ENCODE measurements around the gene CADPS2. TPM values are rescaled to one million over a fixed set of nuclear protein-coding genes. Genes with fewer than 3 reads are reported as not detected.

CADPS2 gene
- total RNA-seq, 2 donors from 2014 or later, result not detected

DNA sequence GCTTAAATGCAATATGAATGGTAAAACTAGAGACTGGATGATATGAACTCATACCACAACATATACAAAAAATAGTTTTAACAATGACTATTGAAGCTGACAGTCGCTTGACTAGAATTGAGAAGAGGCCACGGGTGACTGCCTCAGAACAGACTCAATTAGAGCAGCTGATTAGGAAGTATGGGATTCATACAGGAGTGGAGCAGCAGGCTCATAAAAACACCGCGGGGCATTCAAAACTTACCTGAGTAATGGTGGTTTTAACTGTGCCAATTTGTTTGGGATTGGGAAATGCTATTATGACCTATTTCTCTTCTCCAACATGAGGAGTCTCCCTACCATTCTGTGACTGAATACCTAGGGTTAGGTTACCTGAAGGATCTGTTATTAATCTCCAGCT lies 2.1 kb downstream of the CADPS2 start:
- DNase-seq (no peak), ATAC-seq (replicated peaks in 1 of 2) (no peak)
- Mint-ChIP-seq H3K36me3 (ENCODE audit: insufficient read depth in 2 of 2) (no peaks in the 10 kb centered on the region), H3K4me1 (ENCODE audit: low read depth) (no peaks in the 10 kb centered on the region), H3K4me3 (no peak overlapping the region), H3K9me3 (no peaks in the 10 kb centered on the region), H3K27me3 (ENCODE audit: low read depth) (peaks cover 47% of the 10 kb centered on the region), H3K27ac (no peak overlapping the region)

DNA sequence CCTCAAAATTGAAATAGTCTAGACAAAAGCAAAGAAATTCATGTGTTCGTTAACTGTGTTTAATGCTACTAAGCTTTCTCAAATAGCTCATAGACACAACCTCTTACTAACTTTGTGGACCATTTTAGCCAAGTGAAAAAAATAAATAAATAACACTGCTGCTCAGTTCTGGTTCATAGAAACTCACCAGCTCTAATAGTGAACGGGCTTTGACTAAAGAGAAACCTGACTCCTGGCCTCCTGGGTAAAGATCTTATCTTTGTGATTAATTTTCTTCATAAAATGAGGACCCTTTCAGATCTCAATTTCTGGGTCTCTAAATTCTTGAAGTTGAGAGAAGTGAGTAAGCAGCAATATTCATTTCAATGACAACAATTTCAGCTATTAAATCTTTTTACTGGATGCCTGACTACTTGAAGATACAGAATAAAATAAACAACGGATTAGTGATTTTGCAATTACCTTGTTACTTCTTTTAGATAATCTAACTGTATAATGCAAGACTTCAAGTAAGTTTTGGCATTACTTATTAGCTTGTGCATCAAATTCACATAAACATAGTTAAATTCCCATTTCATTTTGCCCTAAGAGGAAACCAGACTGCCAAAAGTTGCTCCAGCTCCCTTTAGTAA lies 3.1 kb downstream of the CADPS2 start:
- H3K9me3 Mint-ChIP-seq, result no peaks in the 10 kb centered on the region
- ATAC-seq (replicated peaks in 1 of 2) (no peak), DNase-seq (no peak)
- no peaks in the 10 kb centered on the region for H3K36me3 Mint-ChIP-seq (ENCODE audit: insufficient read depth in 2 of 2)
- H3K27ac Mint-ChIP-seq, result no peak overlapping the region
- no peak overlapping the region for H3K4me3 Mint-ChIP-seq
- peaks cover 37% of the 10 kb centered on the region for H3K27me3 Mint-ChIP-seq (ENCODE audit: low read depth)
- no peaks in the 10 kb centered on the region for H3K4me1 Mint-ChIP-seq (ENCODE audit: low read depth)

DNA sequence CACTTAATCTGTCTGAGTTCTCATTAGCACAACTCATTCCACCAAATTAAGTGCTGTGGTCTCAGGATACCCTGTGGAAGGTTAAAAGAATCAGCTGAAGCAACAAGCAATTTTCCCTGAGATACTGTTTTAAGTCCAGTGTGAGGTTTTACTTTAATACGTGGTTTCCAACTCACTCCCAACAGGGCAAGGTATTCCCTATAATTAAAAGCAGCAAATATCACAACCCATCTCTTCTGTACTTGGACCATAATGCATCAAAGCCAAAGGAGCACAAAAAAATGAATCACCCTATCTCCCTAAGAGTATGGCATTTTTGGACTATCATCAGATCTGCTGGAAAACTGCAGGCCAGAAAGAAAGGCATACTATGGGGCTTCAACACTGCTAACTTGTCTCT lies 4.9 kb downstream of the CADPS2 start:
- Mint-ChIP-seq H3K9me3 (no peaks in the 10 kb centered on the region), H3K4me1 (ENCODE audit: low read depth) (no peaks in the 10 kb centered on the region), H3K27me3 (ENCODE audit: low read depth) (peaks cover 21% of the 10 kb centered on the region), H3K27ac (no peak overlapping the region), H3K4me3 (no peak overlapping the region), H3K36me3 (ENCODE audit: insufficient read depth in 2 of 2) (no peaks in the 10 kb centered on the region)
- DNase-seq (no peak), ATAC-seq (replicated peaks in 1 of 2) (no peak)

DNA sequence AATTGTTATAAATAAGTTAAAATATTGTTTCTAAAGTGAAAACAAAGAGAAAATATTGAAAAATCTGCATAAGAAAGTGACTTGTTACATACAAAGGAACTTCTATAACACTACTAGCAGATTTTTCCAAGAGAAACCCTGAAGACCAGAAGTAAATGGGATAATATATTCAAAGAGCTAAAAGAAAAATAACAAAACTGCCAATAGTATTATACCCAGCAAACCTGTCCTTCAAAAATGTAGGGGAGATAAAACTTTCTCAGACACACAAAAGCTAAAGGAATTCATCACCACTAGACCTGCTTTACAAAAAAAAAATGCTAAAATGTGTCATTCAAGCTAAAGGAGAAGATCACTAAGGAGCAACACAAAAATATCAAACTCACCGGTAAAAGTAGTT lies 17.0 kb downstream of the CADPS2 start:
- no peak overlapping the region for H3K27ac Mint-ChIP-seq
- ATAC-seq (replicated peaks in 1 of 2) (no peak), DNase-seq (no peak)
- peaks cover 16 to 17% of the 10 kb centered on the region in 2 donors for H3K9me3 Mint-ChIP-seq
- no peaks in the 10 kb centered on the region for H3K27me3 Mint-ChIP-seq (ENCODE audit: low read depth)
- peaks cover 3 to 4% of the 10 kb centered on the region in 2 donors for H3K36me3 Mint-ChIP-seq (ENCODE audit: insufficient read depth in 2 of 2)
- H3K4me1 Mint-ChIP-seq (ENCODE audit: low read depth), result no peaks in the 10 kb centered on the region
- H3K4me3 Mint-ChIP-seq, result no peak overlapping the region

DNA sequence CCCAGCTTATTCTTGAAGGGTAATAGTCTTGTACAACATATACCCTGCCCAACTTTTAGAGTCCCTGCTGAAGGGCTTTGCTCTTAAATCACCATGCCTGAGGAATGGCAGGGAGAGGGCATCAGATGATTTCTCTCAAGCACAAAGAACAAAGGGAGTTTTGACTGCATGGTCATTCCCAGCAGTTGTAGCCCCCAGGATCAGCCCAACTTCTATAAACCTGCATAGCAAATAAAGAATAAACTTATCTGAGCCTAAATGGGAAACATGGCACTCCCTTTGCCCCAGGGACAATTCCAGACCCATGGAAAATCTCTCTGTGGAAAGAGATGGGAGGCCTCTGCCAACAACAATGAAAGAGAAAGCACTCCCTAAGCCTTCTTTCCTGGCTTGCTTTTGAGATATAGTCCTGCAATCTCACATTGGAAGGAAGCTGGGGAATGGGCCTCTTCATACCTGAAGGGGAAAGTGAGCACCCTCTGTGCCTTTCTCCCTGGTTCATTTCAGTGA lies 18.7 kb downstream of the CADPS2 start:
- ATAC-seq (replicated peaks in 1 of 2) (no peak), DNase-seq (no peak)
- Mint-ChIP-seq H3K4me3 (no peak overlapping the region), H3K27me3 (ENCODE audit: low read depth) (no peaks in the 10 kb centered on the region), H3K4me1 (ENCODE audit: low read depth) (no peaks in the 10 kb centered on the region), H3K9me3 (peaks cover 17 to 19% of the 10 kb centered on the region in 2 donors), H3K36me3 (ENCODE audit: insufficient read depth in 2 of 2) (peaks cover 3 to 4% of the 10 kb centered on the region in 2 donors), H3K27ac (no peak overlapping the region)

- H3K4me3 Mint-ChIP-seq, result no peak overlapping the region
- DNase-seq (no peak), ATAC-seq (replicated peaks in 1 of 2) (no peak)
- no peaks in the 10 kb centered on the region for H3K4me1 Mint-ChIP-seq (ENCODE audit: low read depth)
- no peaks in the 10 kb centered on the region for H3K27me3 Mint-ChIP-seq (ENCODE audit: low read depth)
- no peak overlapping the region for H3K27ac Mint-ChIP-seq
- peaks cover 16 to 18% of the 10 kb centered on the region in 2 donors for H3K9me3 Mint-ChIP-seq
- H3K36me3 Mint-ChIP-seq (ENCODE audit: insufficient read depth in 2 of 2), result peaks cover 3 to 4% of the 10 kb centered on the region in 2 donors
These were observed 21.4 kb downstream of the CADPS2 start for GRCh38 chr7:122864838-122865237.

GRCh38 chr7:122864016-122864415 lies 22.2 kb downstream of the CADPS2 start:
- Mint-ChIP-seq H3K9me3 (peaks cover 14 to 16% of the 10 kb centered on the region in 2 donors), H3K27me3 (ENCODE audit: low read depth) (no peaks in the 10 kb centered on the region), H3K36me3 (ENCODE audit: insufficient read depth in 2 of 2) (peaks cover 3 to 4% of the 10 kb centered on the region in 2 donors), H3K4me3 (no peak overlapping the region), H3K4me1 (ENCODE audit: low read depth) (no peaks in the 10 kb centered on the region), H3K27ac (no peak overlapping the region)
- DNase-seq (no peak), ATAC-seq (replicated peaks in 1 of 2) (no peak)

GRCh38 chr7:122858320-122858719 lies 27.9 kb downstream of the CADPS2 start:
- Mint-ChIP-seq H3K9me3 (peaks cover 7% of the 10 kb centered on the region in 2 donors), H3K27me3 (ENCODE audit: low read depth) (no peaks in the 10 kb centered on the region), H3K4me3 (no peak overlapping the region), H3K36me3 (ENCODE audit: insufficient read depth in 2 of 2) (no peaks in the 10 kb centered on the region), H3K27ac (no peak overlapping the region), H3K4me1 (ENCODE audit: low read depth) (no peaks in the 10 kb centered on the region)
- no peak for ATAC-seq (replicated peaks in 1 of 2)
- DNase-seq, result no peak

DNA sequence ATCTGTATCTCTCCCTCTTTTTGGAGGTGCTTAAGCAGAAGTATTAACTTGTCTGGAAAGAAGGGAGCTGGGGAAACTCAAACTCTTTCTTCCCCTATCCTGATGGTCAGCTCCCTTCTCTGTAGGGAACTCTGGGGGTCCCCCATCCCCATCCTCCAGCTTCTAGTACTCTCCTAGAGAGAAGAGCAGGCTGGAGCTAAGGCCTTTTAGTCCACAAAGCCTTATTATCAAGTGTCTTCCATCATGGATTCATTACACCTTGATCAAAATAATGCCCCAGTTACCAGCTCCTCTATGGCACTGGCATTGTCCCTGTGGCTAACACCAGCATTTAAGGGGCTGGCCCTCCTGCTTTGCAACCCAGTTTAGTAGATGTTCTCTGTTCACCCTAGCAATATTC lies 35.7 kb downstream of the CADPS2 start:
- Mint-ChIP-seq H3K9me3 (peaks cover 5 to 10% of the 10 kb centered on the region in 2 donors), H3K4me1 (ENCODE audit: low read depth) (no peaks in the 10 kb centered on the region), H3K4me3 (no peak overlapping the region), H3K27ac (no peak overlapping the region), H3K27me3 (ENCODE audit: low read depth) (no peaks in the 10 kb centered on the region), H3K36me3 (ENCODE audit: insufficient read depth in 2 of 2) (no peaks in the 10 kb centered on the region)
- DNase-seq, result no peak
- ATAC-seq (replicated peaks in 1 of 2), result no peak

DNA sequence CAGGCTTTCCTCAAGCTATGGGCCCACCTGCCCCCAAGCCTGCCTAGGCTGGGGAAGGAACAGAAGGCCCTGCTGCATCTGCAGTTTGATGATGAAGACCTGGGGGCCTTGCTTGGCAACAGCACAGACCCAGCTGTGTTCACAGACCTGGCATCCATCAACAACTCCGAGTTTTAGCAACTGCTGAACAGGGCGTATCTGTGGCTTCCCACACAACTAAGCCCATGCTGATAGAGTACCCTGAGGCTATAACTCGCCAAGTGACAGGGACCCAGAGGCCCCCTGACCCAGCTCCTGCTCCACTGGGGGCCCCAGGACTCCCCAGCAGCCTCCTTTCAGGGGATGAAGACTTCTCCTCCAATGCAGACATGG lies 36.3 kb downstream of the CADPS2 start:
- Mint-ChIP-seq H3K9me3 (peaks cover 5 to 10% of the 10 kb centered on the region in 2 donors), H3K4me1 (ENCODE audit: low read depth) (no peaks in the 10 kb centered on the region), H3K27ac (no peak overlapping the region), H3K27me3 (ENCODE audit: low read depth) (no peaks in the 10 kb centered on the region), H3K4me3 (no peak overlapping the region), H3K36me3 (ENCODE audit: insufficient read depth in 2 of 2) (no peaks in the 10 kb centered on the region)
- no peak for DNase-seq
- no peak for ATAC-seq (replicated peaks in 1 of 2)

DNA sequence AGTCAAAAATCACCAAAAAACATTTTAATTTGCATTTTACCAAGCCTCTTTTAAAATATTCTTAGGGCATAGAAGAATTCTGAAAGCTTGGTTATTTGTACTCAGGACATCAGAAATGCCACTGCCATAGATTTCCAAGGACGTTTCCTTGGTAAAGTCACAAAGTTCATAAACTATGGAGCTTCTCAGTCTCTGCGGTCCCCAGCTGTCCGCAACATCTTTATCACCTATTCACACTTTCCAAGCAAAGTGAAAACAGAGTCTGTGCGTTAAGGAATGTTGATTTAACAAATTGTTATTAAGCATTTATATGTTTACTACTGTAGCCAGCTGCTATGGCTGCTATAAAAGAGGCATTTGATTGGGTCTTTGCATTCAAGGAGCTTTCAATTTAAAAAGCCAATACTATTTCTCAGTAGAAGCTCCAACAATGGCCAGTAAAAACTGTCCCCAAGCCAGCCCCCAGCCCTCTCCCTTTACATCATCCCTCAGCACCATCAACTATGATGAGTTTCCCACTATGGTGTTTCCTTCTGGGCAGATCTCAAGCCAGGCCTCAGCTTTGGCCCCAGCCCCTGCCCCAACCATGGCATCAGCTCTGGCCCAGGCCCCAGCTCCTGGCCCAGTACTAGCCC lies 36.8 kb downstream of the CADPS2 start:
- DNase-seq (no peak), ATAC-seq (replicated peaks in 1 of 2) (no peak)
- Mint-ChIP-seq H3K27ac (no peak overlapping the region), H3K9me3 (peaks cover 5 to 10% of the 10 kb centered on the region in 2 donors), H3K27me3 (ENCODE audit: low read depth) (no peaks in the 10 kb centered on the region), H3K36me3 (ENCODE audit: insufficient read depth in 2 of 2) (no peaks in the 10 kb centered on the region), H3K4me3 (no peak overlapping the region), H3K4me1 (ENCODE audit: low read depth) (no peaks in the 10 kb centered on the region)

- no peak overlapping the region for H3K4me3 Mint-ChIP-seq
- H3K27ac Mint-ChIP-seq, result no peak overlapping the region
- peaks cover 3 to 8% of the 10 kb centered on the region in 2 donors for H3K9me3 Mint-ChIP-seq
- no peaks in the 10 kb centered on the region for H3K36me3 Mint-ChIP-seq (ENCODE audit: insufficient read depth in 2 of 2)
- no peaks in the 10 kb centered on the region for H3K4me1 Mint-ChIP-seq (ENCODE audit: low read depth)
- ATAC-seq (replicated peaks in 1 of 2), result no peak
- DNase-seq, result no peak
- H3K27me3 Mint-ChIP-seq (ENCODE audit: low read depth), result no peaks in the 10 kb centered on the region
These were observed 38.3 kb downstream of the CADPS2 start for GRCh38 chr7:122847871-122848473.

GRCh38 chr7:122846591-122846990 lies 39.7 kb downstream of the CADPS2 start:
- no peak for DNase-seq

More at GRCh38 chr7:122846591-122846990, 39.7 kb downstream of the CADPS2 start:
- Mint-ChIP-seq H3K4me3 (no peak overlapping the region), H3K9me3 (peaks cover 0 to 8% of the 10 kb centered on the region in 2 donors), H3K27ac (no peak overlapping the region), H3K36me3 (ENCODE audit: insufficient read depth in 2 of 2) (no peaks in the 10 kb centered on the region), H3K27me3 (ENCODE audit: low read depth) (no peaks in the 10 kb centered on the region), H3K4me1 (ENCODE audit: low read depth) (no peaks in the 10 kb centered on the region)
- no peak for ATAC-seq (replicated peaks in 1 of 2)

Measured in activated T-cell treated with anti-CD3 and anti-CD28 coated beads, Interleukin-2, amount 50 U/mL, for 72 hours (primary cell).